ENCODE measurements around the gene ST7. TPM values are rescaled to one million over a fixed set of nuclear protein-coding genes. Genes with fewer than 3 reads are reported as not detected.

ST7 gene
- total and polyA plus RNA-seq, 2 of the 8 experiments (the other 6 are each of a cell fraction or from before 2014, with no cell fraction given) = 16.3 to 18.0 TPM

DNA sequence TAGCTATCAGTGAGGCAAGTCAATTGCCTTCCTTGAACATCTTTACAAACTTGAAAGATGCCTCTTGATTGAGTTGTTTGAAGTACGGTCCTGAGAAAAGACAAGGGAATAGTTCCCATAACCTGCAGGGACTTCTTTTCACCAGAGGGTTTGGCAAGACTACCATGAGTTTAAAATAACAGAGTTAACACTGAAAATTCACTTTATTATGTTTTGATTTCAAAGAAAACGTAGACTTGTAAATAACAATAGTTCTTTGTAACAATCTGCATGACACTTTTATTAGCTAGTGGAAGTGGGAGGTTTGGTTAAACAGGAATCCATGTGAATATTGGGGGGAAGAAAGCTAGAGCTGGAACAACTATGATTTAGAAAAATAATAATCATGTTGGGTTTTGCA lies 320.0 kb downstream of the ST7 start (continued):
- no peak for TF ChIP-seq SP2 (IDR thresholded peaks at IDR 0.05; ENCODE audit: low read length)
- no peak for TF ChIP-seq KDM1A (IDR thresholded peaks at IDR 0.05; ENCODE audit: borderline replicate concordance, low read length)
- TF ChIP-seq CTCF (IDR thresholded peaks at IDR 0.05; ENCODE audit: control extremely low read depth in 1 of 3, insufficient read depth in 1 of 3, low read depth in 1 of 3, low read length in 3 of 3) = no peak
- TF ChIP-seq CHD1 (IDR thresholded peaks at IDR 0.05; ENCODE audit: low read depth, low read length) = no peak
- TF ChIP-seq SUZ12 (IDR thresholded peaks at IDR 0.05; ENCODE audit: low read length) = no peak
- no peak for TF ChIP-seq RAD21 (IDR thresholded peaks at IDR 0.05 in 1 of 2, conservative IDR thresholded peaks at IDR 0.05 in 1 of 2; ENCODE audit: low read depth in 2 of 2, low read length in 2 of 2)
- TF ChIP-seq, protein P1, sequence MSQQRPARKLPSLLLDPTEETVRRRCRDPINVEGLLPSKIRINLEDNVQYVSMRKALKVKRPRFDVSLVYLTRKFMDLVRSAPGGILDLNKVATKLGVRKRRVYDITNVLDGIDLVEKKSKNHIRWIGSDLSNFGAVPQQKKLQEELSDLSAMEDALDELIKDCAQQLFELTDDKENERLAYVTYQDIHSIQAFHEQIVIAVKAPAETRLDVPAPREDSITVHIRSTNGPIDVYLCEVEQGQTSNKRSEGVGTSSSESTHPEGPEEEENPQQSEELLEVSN (IDR thresholded peaks at IDR 0.05) = no peak

Measured in H1 (cell line).